IMR-90 (cell line): ENCODE measurements around the gene MAP2K5. TPM values are rescaled to one million over a fixed set of nuclear protein-coding genes. Genes with fewer than 3 reads are reported as not detected.

Experiments used
- ATAC-seq: fragments of 200-7000 bp; cut with Tn5 transposase; 2 replicates; pipeline ENCODE4 v1.9.1; 2020; ENCODE audit warnings: low read depth, mild to moderate bottlenecking, moderate library complexity
- BruUV-seq: library from RNA; stranded (reverse); fragments of 400-500 nt; replicated peaks from 2 replicates; lab custom pipeline; 2021; lab: Mats Ljungman, UMichigan
- CTCF ChIA-PET: fragments of 300-600 bp; formaldehyde crosslinking; extraction: SDS; loops from one replicate; lab custom pipeline; 2021; ENCODE audit warnings: antibody characterized with exemption; lab: Yijun Ruan, JAX
- POLR2A ChIA-PET: fragments of 300-600 bp; sonication (Branson Sonifier 250); formaldehyde crosslinking; loops from one replicate; lab custom pipeline; 2022; ENCODE audit warnings: antibody characterized with exemption; ENCODE audit not compliant: unreplicated experiment; lab: Charles Lee
- DNase-seq: peaks from one replicate; pipeline ENCODE4 v3.0.0; 2013
- H2AFZ ChIP-seq: replicated peaks from 2 replicates; pipeline ENCODE3; 2013; ENCODE audit warnings: low read length, mild to moderate bottlenecking; ENCODE audit not compliant: poor library complexity
- H2AK5ac ChIP-seq: 2 replicates; pipeline ENCODE4 v1.6.1; 2013; ENCODE audit warnings: low read depth, low read length, inconsistent platforms
- H2AK9ac ChIP-seq: replicated peaks from 2 replicates; pipeline ENCODE3; 2013; ENCODE audit warnings: mild to moderate bottlenecking, low read depth, low read length, moderate library complexity; ENCODE audit not compliant: poor library complexity
- H2BK120ac ChIP-seq: 2 replicates; pipeline ENCODE4 v1.6.1; 2013; ENCODE audit warnings: low read depth, low read length, inconsistent platforms
- H2BK15ac ChIP-seq: 3 replicates; pipeline ENCODE4 v1.6.1; 2013; ENCODE audit warnings: low read depth, low read length, inconsistent platforms
- H2BK20ac ChIP-seq: 2 replicates; pipeline ENCODE4 v1.6.1; 2013; ENCODE audit warnings: low read depth, mild to moderate bottlenecking, inconsistent platforms, low read length, moderate library complexity
- H2BK5ac ChIP-seq: 2 replicates; pipeline ENCODE4 v1.6.1; 2013; ENCODE audit warnings: mild to moderate bottlenecking, low read depth, low read length, inconsistent platforms; ENCODE audit not compliant: poor library complexity, severe bottlenecking
- H3K14ac ChIP-seq: replicated peaks from 2 replicates; pipeline ENCODE4 v1.6.1; 2013; ENCODE audit warnings: low read depth, low read length, inconsistent platforms
- H3K18ac ChIP-seq: 2 replicates; pipeline ENCODE4 v1.6.1; 2013; ENCODE audit warnings: low read depth, low read length, control low read depth
- H3K23ac ChIP-seq: 2 replicates; pipeline ENCODE4 v1.6.1; 2013; ENCODE audit warnings: low read depth, low read length, inconsistent platforms
- H3K27ac ChIP-seq: 2 replicates; pipeline ENCODE4 v1.5.1; 2013; ENCODE audit warnings: mild to moderate bottlenecking, control low read depth, low read length; ENCODE audit not compliant: insufficient read depth
- H3K27me3 ChIP-seq: 2 replicates; pipeline ENCODE4 v1.6.1; 2013; ENCODE audit warnings: low read length; ENCODE audit not compliant: control insufficient read depth, insufficient read depth
- H3K36me3 ChIP-seq: 2 replicates; pipeline ENCODE4 v1.6.1; 2013; ENCODE audit warnings: low read length, mixed read lengths; ENCODE audit not compliant: control insufficient read depth, insufficient read depth
- H3K4ac ChIP-seq: 2 replicates; pipeline ENCODE4 v1.6.1; 2013; ENCODE audit warnings: low read depth, low read length, inconsistent platforms
- H3K4me1 ChIP-seq: 2 replicates; pipeline ENCODE4 v1.6.1; 2013; ENCODE audit warnings: low read length, mixed read lengths; ENCODE audit not compliant: control insufficient read depth, insufficient read depth
- H3K4me2 ChIP-seq: 2 replicates; pipeline ENCODE4 v1.6.1; 2013; ENCODE audit warnings: low read depth, mild to moderate bottlenecking, control low read depth, low read length, moderate library complexity
- H3K4me3 ChIP-seq: 2 replicates; pipeline ENCODE4 v1.5.1; 2013; ENCODE audit warnings: low read depth, mild to moderate bottlenecking, control low read depth, low read length, moderate library complexity; ENCODE audit not compliant: insufficient read depth
- H3K56ac ChIP-seq: 2 replicates; pipeline ENCODE4 v1.6.1; 2013; ENCODE audit warnings: low read length, inconsistent platforms; ENCODE audit not compliant: insufficient read depth; ENCODE audit errors: extremely low read depth
- H3K79me1 ChIP-seq, 2 experiments: 2 replicates each; pipeline ENCODE4 v1.6.1; 2013; ENCODE audit warnings: low read length in 2 of 2, inconsistent platforms in 1 of 2, low read depth in 1 of 2
- H3K9ac ChIP-seq: 2 replicates; pipeline ENCODE4 v1.6.1; 2013; ENCODE audit warnings: low read depth, low read length, control low read depth
- H3K9me1 ChIP-seq: 2 replicates; pipeline ENCODE4 v1.6.1; 2013; ENCODE audit warnings: low read length, inconsistent platforms; ENCODE audit not compliant: insufficient read depth
- H3K9me3 ChIP-seq: 2 replicates; pipeline ENCODE4 v1.6.1; 2013; ENCODE audit warnings: low read length; ENCODE audit not compliant: control insufficient read depth, insufficient read depth
- H4K20me1 ChIP-seq: 2 replicates; pipeline ENCODE4 v1.6.1; 2013; ENCODE audit warnings: low read length, inconsistent platforms; ENCODE audit not compliant: insufficient read depth
- H4K5ac ChIP-seq: 2 replicates; pipeline ENCODE4 v1.6.1; 2013; ENCODE audit warnings: mild to moderate bottlenecking, low read depth, low read length, control low read depth
- H4K8ac ChIP-seq, 2 experiments: 2 replicates each; pipeline ENCODE4 v1.6.1; 2013; ENCODE audit warnings: low read depth in 2 of 2, low read length in 2 of 2, control low read depth in 1 of 2, inconsistent platforms in 1 of 2
- H4K91ac ChIP-seq: 2 replicates; pipeline ENCODE4 v1.6.1; 2013; ENCODE audit warnings: low read depth, low read length, inconsistent platforms; ENCODE audit not compliant: insufficient read depth
- BHLHE40 ChIP-seq: fragments of 150-350 bp; IDR thresholded peaks from 2 replicates; pipeline ENCODE4 v1.6.1; 2016; ENCODE audit warnings: mild to moderate bottlenecking, low read depth, low read length
- CHD1 ChIP-seq: IDR thresholded peaks from 2 replicates; pipeline ENCODE4 v1.6.1; 2012; ENCODE audit warnings: low read depth, low read length, improper control_type of control experiment
- ELK1 ChIP-seq: fragments of 150-350 bp; IDR thresholded peaks from 2 replicates; pipeline ENCODE4 v1.6.1; 2016; ENCODE audit warnings: low read depth, mild to moderate bottlenecking, low read length, moderate library complexity, borderline replicate concordance
- FOS ChIP-seq: fragments of 150-350 bp; IDR thresholded peaks from 2 replicates; pipeline ENCODE4 v1.6.1; 2016; ENCODE audit warnings: low read depth, low read length
- MAFK ChIP-seq: IDR thresholded peaks from 2 replicates; pipeline ENCODE4 v1.6.1; 2012; ENCODE audit warnings: low read depth, low read length, improper control_type of control experiment
- MAZ ChIP-seq: IDR thresholded peaks from 2 replicates; pipeline ENCODE4 v1.6.1; 2012; ENCODE audit warnings: low read depth, mild to moderate bottlenecking, low read length, improper control_type of control experiment, moderate library complexity, borderline replicate concordance
- MXI1 ChIP-seq: IDR thresholded peaks from 2 replicates; pipeline ENCODE4 v1.6.1; 2012; ENCODE audit warnings: low read depth, mild to moderate bottlenecking, low read length, moderate library complexity, borderline replicate concordance
- POLR2A ChIP-seq: IDR thresholded peaks from 2 replicates; pipeline ENCODE4 v1.6.1; 2012; ENCODE audit warnings: mild to moderate bottlenecking, low read depth, low read length
- RAD21 ChIP-seq: IDR thresholded peaks from 2 replicates; pipeline ENCODE4 v1.6.1; 2012; ENCODE audit warnings: low read length, improper control_type of control experiment
- RCOR1 ChIP-seq: IDR thresholded peaks from 2 replicates; pipeline ENCODE4 v1.6.1; 2012; ENCODE audit warnings: mild to moderate bottlenecking, low read length, improper control_type of control experiment; ENCODE audit not compliant: insufficient replicate concordance
- RFX5 ChIP-seq: IDR thresholded peaks from 2 replicates; pipeline ENCODE4 v1.8.0; 2012; ENCODE audit warnings: low read depth, mild to moderate bottlenecking, low read length, moderate library complexity
- SMC3 ChIP-seq: fragments of 150-350 bp; IDR thresholded peaks from 2 replicates; pipeline ENCODE4 v1.6.1; 2016; ENCODE audit warnings: low read depth, mild to moderate bottlenecking, antibody characterized with exemption, low read length, moderate library complexity
- USF2 ChIP-seq: fragments of 150-350 bp; IDR thresholded peaks from 2 replicates; pipeline ENCODE4 v1.6.1; 2017; ENCODE audit warnings: mild to moderate bottlenecking, antibody characterized with exemption, low read length, low read depth
- WGBS, 2 experiments: methylation state at CpG; one replicate each; pipeline versions ENCODE4 v1.1.5 to v1.1.7; 2013; ENCODE audit warnings: missing lambda C conversion rate in 2 of 2; ENCODE audit not compliant: insufficient read length in 1 of 2; ENCODE audit errors: extremely low coverage in 2 of 2; 5-methylcytosine and 5-hydroxymethylcytosine counted together
- dilution Hi-C: fragments of 300-500 bp; cut with HindIII; formaldehyde crosslinking; loops from one replicate; pipeline ENCODE4 v1.14.3; 2018; ENCODE audit warnings: low sequenced_read_pairs; ENCODE audit not compliant: unreplicated experiment
- in situ Hi-C: fragments of 300-500 bp; cut with MboI; formaldehyde crosslinking; loops from 3 replicates; pipeline ENCODE4 v1.14.3; 2019; ENCODE audit warnings: low sequenced_read_pairs, inconsistent platforms, mixed read lengths
- intact Hi-C: fragments of 100-400 bp; cut with micrococcal nuclease; formaldehyde crosslinking; loops from 2 replicates; pipeline ENCODE4 v1.10.0; 2022
- polyA plus RNA-seq, 3 experiments: library from polyadenylated mRNA; depleted of rRNA; stranded (reverse); fragments of >200 nt; gene quantifications; 2 replicates each; pipeline ENCODE4 v1.2.3, GENCODE V29; 2012; ENCODE audit warnings: low replicate concordance in 1 of 3
- total RNA-seq: library from RNA; depleted of rRNA; stranded (reverse); fragments of >200 nt; gene quantifications from 2 replicates; pipeline ENCODE4 v1.2.3, GENCODE V29; 2012
- TF ChIP-seq, protein P1 (sequence below): conservative IDR thresholded peaks from 2 replicates; pipeline ENCODE4 v1.5.1; 2012; ENCODE audit warnings: mild to moderate bottlenecking, low read depth, low read length, improper control_type of control experiment

The MAP2K5 gene
- total and polyA plus RNA-seq, 2 of the 4 experiments (the other 2 are of a cell fraction): 1.6 to 6.1 TPM

DNA sequence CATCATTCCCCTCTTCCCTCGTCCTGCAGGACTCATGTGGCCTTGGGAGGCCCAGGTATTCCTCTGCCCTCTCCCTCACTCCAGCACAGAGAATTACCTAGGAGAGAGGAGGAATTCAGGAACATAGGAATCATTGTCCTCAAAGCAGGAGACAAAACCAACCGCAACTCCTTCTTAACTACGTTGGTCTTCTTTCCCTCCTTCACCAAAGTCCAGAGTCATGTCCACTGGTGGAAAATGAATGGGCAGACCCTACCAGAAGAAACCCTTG lies 227.8 kb downstream of the MAP2K5 start:
- H4K91ac ChIP-seq: no peak overlapping the region
- H3K23ac ChIP-seq: no peak overlapping the region
- H3K4ac ChIP-seq: no peak overlapping the region
- H3K79me1 ChIP-seq: no peaks in the 10 kb centered on the region
- ATAC-seq (no peak), DNase-seq (no peak)
- H4K5ac ChIP-seq: no peak overlapping the region
- no peak overlapping the region for H4K8ac ChIP-seq
- no peak overlapping the region for H3K9ac ChIP-seq
- H3K36me3 ChIP-seq: peaks cover 4% of the 10 kb centered on the region; the same call in 1 of the 2 replicates
- H3K9me1 ChIP-seq: no peaks in the 10 kb centered on the region
- ChIA-PET CTCF (no interaction called here), POLR2A (no interaction called here)
- no peak overlapping the region for H2AK9ac ChIP-seq
- no peak overlapping the region for H2AFZ ChIP-seq
- intact Hi-C loops (no loop called here), dilution Hi-C loops (no loop called here), in situ Hi-C loops (no loop called here)
- H3K27ac ChIP-seq: no peak overlapping the region
- H3K4me2 ChIP-seq: no peak overlapping the region
- no peak overlapping the region for H2BK20ac ChIP-seq
- H2BK120ac ChIP-seq: no peak overlapping the region
- TF ChIP-seq POLR2A (no peak), MAFK (no peak), USF2 (no peak), BHLHE40 (no peak), FOS (no peak), SMC3 (no peak), ELK1 (no peak), MAZ (no peak), RCOR1 (no peak), MXI1 (no peak), RFX5 (no peak), RAD21 (no peak), CHD1 (no peak)
- TF ChIP-seq, protein P1, sequence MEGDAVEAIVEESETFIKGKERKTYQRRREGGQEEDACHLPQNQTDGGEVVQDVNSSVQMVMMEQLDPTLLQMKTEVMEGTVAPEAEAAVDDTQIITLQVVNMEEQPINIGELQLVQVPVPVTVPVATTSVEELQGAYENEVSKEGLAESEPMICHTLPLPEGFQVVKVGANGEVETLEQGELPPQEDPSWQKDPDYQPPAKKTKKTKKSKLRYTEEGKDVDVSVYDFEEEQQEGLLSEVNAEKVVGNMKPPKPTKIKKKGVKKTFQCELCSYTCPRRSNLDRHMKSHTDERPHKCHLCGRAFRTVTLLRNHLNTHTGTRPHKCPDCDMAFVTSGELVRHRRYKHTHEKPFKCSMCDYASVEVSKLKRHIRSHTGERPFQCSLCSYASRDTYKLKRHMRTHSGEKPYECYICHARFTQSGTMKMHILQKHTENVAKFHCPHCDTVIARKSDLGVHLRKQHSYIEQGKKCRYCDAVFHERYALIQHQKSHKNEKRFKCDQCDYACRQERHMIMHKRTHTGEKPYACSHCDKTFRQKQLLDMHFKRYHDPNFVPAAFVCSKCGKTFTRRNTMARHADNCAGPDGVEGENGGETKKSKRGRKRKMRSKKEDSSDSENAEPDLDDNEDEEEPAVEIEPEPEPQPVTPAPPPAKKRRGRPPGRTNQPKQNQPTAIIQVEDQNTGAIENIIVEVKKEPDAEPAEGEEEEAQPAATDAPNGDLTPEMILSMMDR: no peak
- no peak overlapping the region for H2BK5ac ChIP-seq
- no CpG with 5 or more reads among the region's 3 CpGs for WGBS, 2 experiments
- H4K20me1 ChIP-seq: no peaks in the 10 kb centered on the region
- H3K14ac ChIP-seq: no peak overlapping the region
- H3K9me3 ChIP-seq: no peaks in the 10 kb centered on the region
- H3K18ac ChIP-seq: no peak overlapping the region
- no peaks in the 10 kb centered on the region; the same call in 1 of the 2 replicates for H3K4me1 ChIP-seq
- no peaks in the 10 kb centered on the region for H3K27me3 ChIP-seq
- no peak overlapping the region for H3K4me3 ChIP-seq
- no peak overlapping the region for H2AK5ac ChIP-seq
- H3K56ac ChIP-seq: no peak overlapping the region
- no TSS peak for BruUV-seq
- no peak overlapping the region for H2BK15ac ChIP-seq
